ENCODE data around the gene NPTX1. TPM values are rescaled to one million over a fixed set of nuclear protein-coding genes. Genes with fewer than 3 reads are reported as not detected.

The NPTX1 gene
- polyA plus RNA-seq, 2 of the 4 experiments (the other 2 are of a cell fraction): 43.6 to 109 TPM

GRCh38 chr17:80426671-80427326, 49.6 kb downstream of the NPTX1 start:
- 0 out of 6 replicates have a peak overlapping the region, but pooled peaks of 1 of the 2 experiments have one; percentile 10 for H3K27ac ChIP-seq
- DNase-seq (ENCODE audit: low read depth in 1 of 2, low spot score in 1 of 2) (peak; percentile 67 to 95), ATAC-seq (peak; percentile 74 to 91), FAIRE-seq (no peak)
- H3K4me1 ChIP-seq: 0 out of 3 replicates have a peak, but pooled peaks cover 2% of the 10 kb centered on the region
- ChIA-PET POLR2A (interaction anchor here (0.5 to 0.6 kb wide), 2 partner anchors 11 to 28 kb away, joined by 3 to 4 read pairs; no protein-coding TSS in a partner anchor), CTCF (interaction anchor here (0.6 to 6.6 kb wide), 81 partner anchors 9 to 676 kb away, joined by 3 to 85 read pairs (median 4); partner anchors contain the start of genes ENDOV and NPTX1)
- no peak overlapping the region for H3K4me3 ChIP-seq
- H3K4me2 ChIP-seq: no peak overlapping the region
- no peaks in the 10 kb centered on the region for H3K9me3 ChIP-seq
- 42% methylated on average over 20 of the region's 24 CpGs for WGBS (ENCODE audit: missing lambda C conversion rate)
- TF ChIP-seq TFCP2L1 (CRISPR knock-in tag; IDR thresholded peaks at IDR 0.05) (no peak), MAX (IDR thresholded peaks at IDR 0.05) (0 out of 2 replicates have a peak, but pooled peaks have one; percentile 13), RFX5 (IDR thresholded peaks at IDR 0.05) (peak; percentile 31; the same call in 1 of the 2 replicates), FOSL2 (IDR thresholded peaks at IDR 0.05) (no peak), FOSL2 (CRISPR knock-in tag; IDR thresholded peaks at IDR 0.05) (0 out of 2 replicates have a peak, but pooled peaks have one; percentile 9), ZNF302 (CRISPR knock-in tag; IDR thresholded peaks at IDR 0.05) (no peak), SMC3 (IDR thresholded peaks at IDR 0.05) (peak; percentile 98), ATOH8 (CRISPR knock-in tag; IDR thresholded peaks at IDR 0.05; ENCODE audit: low read depth) (no peak), GATA3 (IDR thresholded peaks at IDR 0.05; ENCODE audit: borderline replicate concordance) (0 out of 2 replicates have a peak, but pooled peaks have one; percentile 10), CBX2 (IDR thresholded peaks at IDR 0.05; ENCODE audit: borderline replicate concordance, low read depth) (no peak), ZFP36 (IDR thresholded peaks at IDR 0.05; ENCODE audit: borderline replicate concordance, partially characterized antibody) (no peak), HOXB13 (CRISPR knock-in tag; IDR thresholded peaks at IDR 0.05; ENCODE audit: low read depth) (no peak), HES2 (IDR thresholded peaks at IDR 0.05) (no peak), BHLHE40 (IDR thresholded peaks at IDR 0.05; ENCODE audit: low read depth, low read length) (no peak), FOXS1 (CRISPR knock-in tag; IDR thresholded peaks at IDR 0.05) (no peak), PHF8 (IDR thresholded peaks at IDR 0.05; ENCODE audit: borderline replicate concordance, low read depth) (no peak), TP53 (CRISPR knock-in tag; IDR thresholded peaks at IDR 0.05) (0 out of 2 replicates have a peak, but pooled peaks have one; percentile 40), RCOR1 (IDR thresholded peaks at IDR 0.05; ENCODE audit: low read depth, low read length) (no peak), RAD21 (conservative IDR thresholded peaks at IDR 0.05 in 1 of 2, IDR thresholded peaks at IDR 0.05 in 1 of 2) (peak; percentile 98 to 99), PBX3 (IDR thresholded peaks at IDR 0.05) (no peak), HEYL (CRISPR knock-in tag; IDR thresholded peaks at IDR 0.05) (no peak), MAZ (IDR thresholded peaks at IDR 0.05; ENCODE audit: borderline replicate concordance, low read depth, low read length) (no peak)
- TF ChIP-seq, protein P1, sequence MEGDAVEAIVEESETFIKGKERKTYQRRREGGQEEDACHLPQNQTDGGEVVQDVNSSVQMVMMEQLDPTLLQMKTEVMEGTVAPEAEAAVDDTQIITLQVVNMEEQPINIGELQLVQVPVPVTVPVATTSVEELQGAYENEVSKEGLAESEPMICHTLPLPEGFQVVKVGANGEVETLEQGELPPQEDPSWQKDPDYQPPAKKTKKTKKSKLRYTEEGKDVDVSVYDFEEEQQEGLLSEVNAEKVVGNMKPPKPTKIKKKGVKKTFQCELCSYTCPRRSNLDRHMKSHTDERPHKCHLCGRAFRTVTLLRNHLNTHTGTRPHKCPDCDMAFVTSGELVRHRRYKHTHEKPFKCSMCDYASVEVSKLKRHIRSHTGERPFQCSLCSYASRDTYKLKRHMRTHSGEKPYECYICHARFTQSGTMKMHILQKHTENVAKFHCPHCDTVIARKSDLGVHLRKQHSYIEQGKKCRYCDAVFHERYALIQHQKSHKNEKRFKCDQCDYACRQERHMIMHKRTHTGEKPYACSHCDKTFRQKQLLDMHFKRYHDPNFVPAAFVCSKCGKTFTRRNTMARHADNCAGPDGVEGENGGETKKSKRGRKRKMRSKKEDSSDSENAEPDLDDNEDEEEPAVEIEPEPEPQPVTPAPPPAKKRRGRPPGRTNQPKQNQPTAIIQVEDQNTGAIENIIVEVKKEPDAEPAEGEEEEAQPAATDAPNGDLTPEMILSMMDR (IDR thresholded peaks at IDR 0.05): peak; percentile 98
- TF ChIP-seq, protein P2, sequence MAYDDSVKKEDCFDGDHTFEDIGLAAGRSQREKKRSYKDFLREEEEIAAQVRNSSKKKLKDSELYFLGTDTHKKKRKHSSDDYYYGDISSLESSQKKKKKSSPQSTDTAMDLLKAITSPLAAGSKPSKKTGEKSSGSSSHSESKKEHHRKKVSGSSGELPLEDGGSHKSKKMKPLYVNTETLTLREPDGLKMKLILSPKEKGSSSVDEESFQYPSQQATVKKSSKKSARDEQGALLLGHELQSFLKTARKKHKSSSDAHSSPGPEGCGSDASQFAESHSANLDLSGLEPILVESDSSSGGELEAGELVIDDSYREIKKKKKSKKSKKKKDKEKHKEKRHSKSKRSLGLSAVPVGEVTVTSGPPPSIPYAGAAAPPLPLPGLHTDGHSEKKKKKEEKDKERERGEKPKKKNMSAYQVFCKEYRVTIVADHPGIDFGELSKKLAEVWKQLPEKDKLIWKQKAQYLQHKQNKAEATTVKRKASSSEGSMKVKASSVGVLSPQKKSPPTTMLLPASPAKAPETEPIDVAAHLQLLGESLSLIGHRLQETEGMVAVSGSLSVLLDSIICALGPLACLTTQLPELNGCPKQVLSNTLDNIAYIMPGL (CRISPR knock-in tag; IDR thresholded peaks at IDR 0.05; ENCODE audit: borderline replicate concordance): no peak
